8988T (cell line): ENCODE data around the gene SNX11.

Experiments used
- DNase-seq: peaks from one replicate; pipeline ENCODE4 v3.0.0; 2011

Gene SNX11

GRCh38 chr17:48162946-48163506 is 55.5 kb downstream of the SNX11 start:
- no peak for DNase-seq

DNA sequence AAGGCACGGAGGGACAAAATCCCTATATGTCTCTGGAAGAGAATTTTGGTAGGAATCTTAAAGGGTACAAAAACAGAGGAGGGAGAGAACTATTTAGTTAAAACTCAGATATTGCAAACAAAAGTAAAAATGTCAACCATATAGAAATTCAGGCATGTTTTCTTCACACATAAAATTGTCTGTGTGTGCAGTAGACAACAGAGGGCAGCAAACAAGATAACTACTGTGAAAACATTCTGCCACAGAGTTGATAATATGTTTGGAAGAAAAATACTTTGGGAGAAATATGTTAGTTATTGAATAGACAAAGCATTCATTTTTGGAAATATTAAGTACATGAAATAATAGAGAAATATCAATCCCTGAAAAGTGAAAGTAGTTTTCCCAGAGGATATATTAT is 56.2 kb downstream of the SNX11 start:
- DNase-seq: no peak

GRCh38 chr17:48169926-48170325 is 62.4 kb downstream of the SNX11 start:
- no peak for DNase-seq
